GM18951 (cell line): Measurements from ENCODE around the gene IFTAP.
"Not testable (repeated sequence)": the region's sequence is repeated elsewhere in the genome, so short reads cannot be mapped to it uniquely, and the experiment has no call there.

Experiments
- POLR2A ChIP-seq: IDR thresholded peaks from 4 replicates; pipeline ENCODE4 v1.6.1; 2011; ENCODE audit warnings: mild to moderate bottlenecking; ENCODE audit not compliant: insufficient read length, insufficient read depth; ENCODE audit errors: extremely low read depth
- in situ Hi-C: fragments of 300-500 bp; cut with MboI; formaldehyde crosslinking; loops from one replicate; pipeline ENCODE4 v1.12.0; 2022; ENCODE audit warnings: low sequenced_read_pairs, mixed read lengths, inconsistent platforms; ENCODE audit not compliant: unreplicated experiment

The IFTAP gene, protein sequence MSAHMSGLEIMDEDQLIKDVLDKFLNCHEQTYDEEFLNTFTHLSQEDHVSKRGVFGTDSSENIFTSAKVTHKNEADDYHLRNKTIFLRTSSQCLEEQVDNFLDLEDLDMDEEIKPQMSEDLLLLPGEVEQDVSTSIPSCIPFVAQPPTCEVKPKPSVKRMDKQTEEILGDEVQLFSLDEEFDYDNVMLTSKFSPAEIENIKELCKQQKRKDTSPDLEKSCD

DNA sequence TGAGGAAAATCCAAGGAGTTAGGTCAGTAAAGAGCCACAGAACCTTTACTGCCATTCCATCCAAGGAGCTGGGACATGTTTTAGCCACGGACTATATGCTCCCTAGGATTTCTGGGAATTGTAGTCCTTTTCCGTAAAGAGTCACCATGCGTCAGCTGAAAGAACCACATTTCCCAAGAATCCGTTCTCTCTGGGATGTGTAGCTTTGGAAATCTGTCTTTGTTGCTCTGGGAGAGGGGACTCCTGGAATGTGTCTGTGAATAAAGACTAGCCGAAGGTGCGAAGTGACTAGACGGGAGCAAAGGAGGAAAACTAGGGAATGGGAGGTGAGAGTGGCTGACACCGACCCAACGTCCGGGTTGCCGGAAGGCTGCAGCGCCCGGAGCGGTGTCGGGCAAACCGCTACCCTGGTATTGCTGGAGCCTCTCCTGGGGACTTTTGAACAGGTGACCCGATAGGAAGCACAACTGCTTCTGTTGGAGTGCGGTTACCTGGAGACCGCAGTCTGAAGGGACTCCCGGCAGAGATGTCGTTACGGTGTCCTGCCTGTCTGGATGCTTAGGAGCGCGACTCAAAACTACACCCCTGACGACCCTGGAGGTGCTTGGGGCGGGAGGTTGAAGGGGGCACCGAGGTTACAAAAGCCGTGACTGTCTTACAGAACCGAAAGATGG, at the start of gene IFTAP:
Gene IFTAP, plus strand, starts transcription at position 187 of the 674 bp plus-strand sequence. CDS start 15,602 bp downstream, outside the sequence.
- in situ Hi-C loops, result no loop called here
- TF ChIP-seq POLR2A, result peak; percentile 16

DNA sequence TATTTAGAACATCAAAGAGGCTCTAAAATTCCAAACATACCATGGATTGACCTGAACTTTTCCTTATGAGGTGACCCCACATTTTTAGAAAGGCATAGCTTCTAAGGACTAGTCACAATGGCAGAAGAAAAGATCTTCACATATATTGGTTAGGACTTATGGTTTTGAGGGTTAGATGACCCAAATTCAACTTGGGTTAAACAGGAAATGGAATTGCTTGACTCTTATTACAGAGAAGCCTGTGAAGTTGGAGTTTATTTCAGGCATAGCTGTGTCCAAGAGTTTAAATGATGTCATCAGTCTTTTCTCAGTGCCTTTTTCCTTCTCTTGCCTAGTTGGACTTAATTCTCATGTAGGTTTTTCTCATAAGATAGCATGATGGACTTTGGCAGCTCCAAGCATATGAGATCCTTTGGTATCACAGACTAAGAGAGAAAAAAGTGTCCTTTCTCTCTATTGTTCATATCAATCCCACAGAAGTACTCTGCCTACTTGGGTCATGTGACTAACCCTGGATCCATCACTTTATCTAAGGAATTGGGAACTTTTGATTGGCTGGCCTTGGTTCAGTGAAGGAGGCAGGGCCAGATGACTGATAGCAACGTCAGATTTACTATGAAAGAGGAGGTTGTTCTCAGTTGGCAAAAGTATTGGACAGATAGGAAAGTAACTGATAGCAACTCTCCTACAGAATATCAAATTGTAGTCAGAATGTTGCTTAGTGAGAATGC, 43.8 kb upstream of the IFTAP start:
- TF ChIP-seq POLR2A, result no peak
- in situ Hi-C loops, result no loop called here

DNA sequence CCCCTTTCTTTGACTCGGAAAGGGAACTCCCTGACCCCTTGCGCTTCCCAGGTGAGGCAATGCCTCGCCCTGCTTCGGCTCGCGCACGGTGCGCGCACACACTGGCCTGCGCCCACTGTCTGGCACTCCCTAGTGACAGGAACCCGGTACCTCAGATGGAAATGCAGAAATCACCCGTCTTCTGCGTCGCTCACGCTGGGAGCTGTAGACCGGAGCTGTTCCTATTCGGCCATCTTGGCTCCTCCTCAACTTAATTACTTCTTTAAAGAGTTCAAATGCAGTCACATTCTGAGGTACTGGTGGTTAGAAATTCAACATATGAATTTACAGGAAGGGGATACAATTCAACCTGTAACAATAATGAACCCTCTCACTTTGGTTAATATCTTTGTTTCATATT, 36.9 kb upstream of the IFTAP start:
- in situ Hi-C loops, result not testable (repeated sequence)

DNA sequence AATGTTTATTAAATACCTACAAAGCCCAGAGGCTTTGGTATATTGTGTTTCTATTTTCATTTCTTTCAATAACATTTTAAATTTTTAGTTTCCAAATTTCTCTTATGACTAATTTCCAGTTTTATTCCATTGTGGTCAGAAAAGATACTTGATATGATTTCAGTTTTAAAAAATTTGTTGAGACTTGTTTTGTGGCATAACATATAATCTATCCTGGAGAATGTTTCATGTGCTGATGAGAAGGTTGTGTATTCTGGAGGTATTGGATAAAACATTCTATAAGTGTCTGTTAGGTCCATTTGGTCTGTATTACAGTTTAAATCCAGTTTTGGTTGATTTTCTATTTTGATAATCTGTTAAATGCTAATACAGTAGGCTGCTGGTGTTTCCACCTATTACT, 36.3 kb upstream of the IFTAP start:
- in situ Hi-C loops, result no loop called here
- TF ChIP-seq POLR2A, result no peak

DNA sequence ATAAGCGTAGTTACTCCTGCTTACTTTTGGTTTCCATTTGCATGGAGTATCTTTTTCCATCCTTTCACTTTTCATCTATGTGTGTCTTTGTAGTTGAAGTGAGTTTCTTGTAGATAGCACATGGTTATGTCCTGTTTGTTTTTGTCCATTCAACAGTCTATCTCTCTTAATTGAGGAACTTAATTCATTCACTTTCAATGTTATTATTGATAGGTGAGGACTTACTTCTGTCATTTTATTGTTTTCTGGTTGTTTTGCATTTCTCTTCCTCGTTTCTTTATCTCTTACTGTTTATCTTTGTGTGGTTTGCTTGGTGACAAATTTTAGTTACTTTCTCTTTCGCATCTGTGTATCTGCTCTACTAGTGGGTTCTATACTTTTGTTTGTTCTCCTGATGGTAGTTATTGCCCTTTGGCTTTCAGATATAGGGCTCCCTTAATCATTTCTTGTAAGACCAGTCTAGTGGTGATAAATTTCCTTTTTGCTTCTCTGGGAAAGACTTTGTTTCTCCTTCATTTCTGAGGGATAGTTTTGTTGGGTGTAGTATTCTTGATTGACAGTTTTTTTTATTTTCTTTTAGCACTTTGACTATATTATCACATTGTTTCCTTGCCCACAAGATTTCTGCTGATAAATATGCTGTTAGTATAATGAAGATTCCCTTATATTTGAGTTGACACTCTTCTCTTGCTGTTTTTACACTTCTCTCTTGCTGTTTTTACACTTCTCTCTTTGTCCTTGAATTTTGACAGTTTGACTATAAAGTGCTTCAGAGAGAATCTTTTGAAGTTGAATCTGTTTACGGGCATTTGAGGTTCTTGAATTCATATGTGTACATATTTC, 35.5 kb upstream of the IFTAP start:
- no peak for TF ChIP-seq POLR2A
- in situ Hi-C loops, result no loop called here

DNA sequence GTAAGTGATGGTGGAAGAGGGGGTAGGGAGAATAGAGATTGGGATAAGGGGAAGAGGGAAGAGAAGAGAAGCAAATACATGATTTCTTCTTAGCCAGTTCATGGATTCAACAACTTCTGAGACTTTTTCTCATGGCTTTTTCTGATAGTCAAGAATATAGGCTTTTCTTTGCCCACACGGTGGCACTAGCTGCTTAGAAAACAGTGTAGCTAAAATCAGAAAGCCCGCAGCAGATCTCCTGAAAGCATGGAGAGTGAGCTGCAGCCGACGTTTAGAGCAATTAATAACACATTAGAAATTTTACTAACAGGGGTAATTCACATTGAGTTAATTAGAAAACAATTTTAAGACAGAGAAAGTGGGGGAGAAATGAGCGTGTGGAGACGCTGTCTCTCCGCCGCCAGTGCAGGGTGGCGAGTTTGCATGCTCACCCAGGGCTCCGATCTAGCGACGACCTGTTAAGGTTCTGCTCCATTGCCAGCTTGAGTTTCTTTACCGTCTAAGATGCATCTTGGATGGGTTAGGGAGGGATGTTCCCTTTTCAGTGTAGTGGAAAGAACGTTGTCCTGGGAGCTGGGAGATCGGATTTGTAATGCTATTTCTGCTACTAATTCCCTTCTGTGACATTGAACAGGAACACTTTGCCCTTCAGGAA, 29.8 kb upstream of the IFTAP start:
- TF ChIP-seq POLR2A, result no peak
- in situ Hi-C loops, result loop anchor here (10.0 kb wide), 1 partner anchor 100 kb away; no protein-coding TSS in a partner anchor

DNA sequence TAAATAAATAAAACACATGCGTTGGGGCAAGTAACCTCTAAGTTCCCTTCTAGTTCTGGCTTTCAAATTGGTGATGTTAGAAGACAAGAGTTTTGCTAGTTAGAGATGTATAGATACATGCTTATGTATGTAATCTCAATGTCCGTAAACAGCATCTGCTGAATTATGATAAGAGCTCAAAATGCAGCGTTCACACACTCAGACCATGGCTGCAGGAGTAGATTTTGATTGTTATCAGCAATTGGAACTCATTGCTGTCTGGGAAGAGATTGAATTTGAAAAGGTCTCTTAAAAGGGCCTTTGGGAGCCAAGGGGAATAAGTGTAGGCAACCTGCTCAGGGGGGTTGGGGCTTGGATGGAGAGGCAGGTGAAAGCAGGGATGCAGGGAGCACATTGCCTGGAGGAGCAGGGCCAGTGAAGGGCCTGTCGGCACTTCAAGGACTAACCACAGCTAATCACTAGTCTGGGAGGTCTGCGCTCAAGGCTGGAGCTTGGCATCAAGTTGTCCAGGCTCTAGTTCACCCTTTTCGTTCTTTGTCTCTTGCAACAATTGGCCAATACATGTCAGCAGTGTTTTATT, 29.2 kb upstream of the IFTAP start:
- in situ Hi-C loops, result loop anchor here (10.0 kb wide), 1 partner anchor 100 kb away; no protein-coding TSS in a partner anchor
- TF ChIP-seq POLR2A, result no peak

DNA sequence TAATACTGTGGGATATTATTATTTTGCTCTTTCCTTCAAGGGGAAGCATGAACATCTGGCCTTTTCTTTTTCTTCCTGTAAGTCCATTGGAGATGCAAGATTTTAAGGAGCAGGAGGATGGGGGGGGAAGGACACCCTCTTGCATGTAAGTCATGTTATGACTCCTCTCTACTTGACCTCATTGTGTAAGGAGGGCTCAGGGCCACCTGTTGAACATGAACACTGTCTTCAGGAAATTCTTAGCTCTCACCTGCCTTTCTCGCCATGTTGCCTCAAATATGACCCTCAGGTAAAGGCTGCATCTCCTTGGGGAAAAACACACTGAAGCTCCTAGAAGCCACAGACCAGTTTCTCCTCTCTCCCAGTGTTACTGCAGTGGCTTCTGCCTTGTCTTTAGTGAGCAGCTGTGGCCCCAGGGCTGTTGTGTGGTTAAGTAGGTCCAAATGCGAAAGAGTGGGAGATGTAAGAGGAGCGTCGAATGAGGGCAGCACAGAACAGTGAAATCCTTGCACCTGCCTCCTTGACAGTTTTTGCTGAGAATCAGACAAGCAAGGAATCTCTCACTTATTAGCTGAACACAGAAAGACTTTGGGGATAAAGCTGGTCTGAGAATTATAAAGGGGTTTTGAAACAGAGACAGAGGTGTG, 27.8 kb upstream of the IFTAP start:
- in situ Hi-C loops, result loop anchor here (10.0 kb wide), 1 partner anchor 98 kb away; no protein-coding TSS in a partner anchor
- TF ChIP-seq POLR2A, result no peak

DNA sequence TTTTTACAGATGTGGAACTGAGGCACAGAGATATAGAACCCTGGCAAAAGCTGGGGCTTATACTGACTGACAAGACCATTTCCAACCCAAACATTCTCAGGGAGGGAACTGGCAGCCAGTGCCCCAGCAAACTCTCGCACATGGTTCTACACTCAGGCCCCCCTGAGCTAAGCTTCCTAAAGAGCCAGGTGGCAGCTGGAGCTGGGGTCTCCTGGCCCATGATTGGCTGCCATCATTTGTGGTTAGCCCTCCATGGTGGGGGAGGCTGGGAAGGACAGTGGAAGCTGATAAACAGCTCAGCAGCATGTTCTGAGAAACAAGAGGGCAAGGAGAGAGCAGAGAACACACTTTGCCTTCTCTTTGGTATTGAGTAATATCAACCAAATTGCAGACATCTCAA, 26.6 kb upstream of the IFTAP start, which contains the start of gene RAG1:
Gene RAG1, plus strand, starts transcription at position 314 of the 400 bp plus-strand sequence. CDS start 5,298 bp downstream, outside the sequence.
- no peak for TF ChIP-seq POLR2A
- in situ Hi-C loops, result loop anchor here (10.0 kb wide), 1 partner anchor 97 kb away; no protein-coding TSS in a partner anchor

DNA sequence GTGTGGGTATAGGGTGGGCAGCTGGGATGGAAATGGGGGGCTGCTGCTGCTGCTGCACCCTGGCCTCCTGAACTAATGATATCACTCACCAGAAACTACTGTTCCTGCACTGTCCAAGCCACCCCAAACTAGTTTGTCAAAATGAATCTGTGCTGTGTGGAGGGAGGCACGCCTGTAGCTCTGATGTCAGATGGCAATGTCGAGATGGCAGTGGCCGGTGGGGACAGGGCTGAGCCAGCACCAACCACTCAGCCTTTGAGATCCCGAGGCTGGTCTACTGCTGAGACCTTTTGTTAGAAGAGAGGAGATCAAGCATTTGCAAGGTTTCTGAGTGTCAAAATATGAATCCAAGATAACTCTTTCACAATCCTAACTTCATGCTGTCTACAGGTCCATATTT, 25.2 kb upstream of the IFTAP start:
- in situ Hi-C loops, result loop anchor here (10.0 kb wide), 1 partner anchor 96 kb away; no protein-coding TSS in a partner anchor
- TF ChIP-seq POLR2A, result no peak

DNA sequence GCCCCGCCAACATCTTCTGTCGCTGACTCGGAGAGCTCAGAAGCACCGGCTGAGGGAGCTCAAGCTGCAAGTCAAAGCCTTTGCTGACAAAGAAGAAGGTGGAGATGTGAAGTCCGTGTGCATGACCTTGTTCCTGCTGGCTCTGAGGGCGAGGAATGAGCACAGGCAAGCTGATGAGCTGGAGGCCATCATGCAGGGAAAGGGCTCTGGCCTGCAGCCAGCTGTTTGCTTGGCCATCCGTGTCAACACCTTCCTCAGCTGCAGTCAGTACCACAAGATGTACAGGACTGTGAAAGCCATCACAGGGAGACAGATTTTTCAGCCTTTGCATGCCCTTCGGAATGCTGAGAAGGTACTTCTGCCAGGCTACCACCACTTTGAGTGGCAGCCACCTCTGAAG, 19.8 kb upstream of the IFTAP start:
- in situ Hi-C loops, result no loop called here

More for the DNA sequence above, 19.8 kb upstream of the IFTAP start:
- TF ChIP-seq POLR2A, result no peak
